Neural progenitor cell (in vitro differentiated cells): ENCODE data around the gene NTF3. TPM values are rescaled to one million over a fixed set of nuclear protein-coding genes. Genes with fewer than 3 reads are reported as not detected.

Source experiments
- DNase-seq: peaks from one replicate; pipeline ENCODE4 v3.0.0-alpha.2; 2016; ENCODE audit warnings: low spot score
- H2AFZ ChIP-seq: fragments of 200-600 bp; sonication (generic); replicated peaks from 2 replicates; pipeline ENCODE4 v1.6.1; 2016; ENCODE audit warnings: antibody characterized with exemption
- H3F3A ChIP-seq: fragments of 200-600 bp; sonication (generic); 2 replicates; pipeline ENCODE4 v1.6.1; 2016; ENCODE audit warnings: antibody characterized with exemption, low read depth
- H3K27ac ChIP-seq: fragments of 200-600 bp; sonication (generic); 2 replicates; pipeline ENCODE4 v1.5.1; 2016; ENCODE audit warnings: mild to moderate bottlenecking
- H3K27me3 ChIP-seq: fragments of 200-600 bp; sonication (generic); 2 replicates; pipeline ENCODE4 v1.6.1; 2016; ENCODE audit warnings: mild to moderate bottlenecking, moderate library complexity
- H3K36me3 ChIP-seq: fragments of 200-600 bp; sonication (generic); 2 replicates; pipeline ENCODE4 v1.5.1; 2016
- H3K4me1 ChIP-seq: fragments of 200-600 bp; sonication (generic); 2 replicates; pipeline ENCODE4 v1.6.1; 2016; ENCODE audit warnings: mixed run types
- H3K4me2 ChIP-seq: fragments of 200-600 bp; sonication (generic); 2 replicates; pipeline ENCODE4 v1.6.1; 2016
- H3K4me3 ChIP-seq: fragments of 200-600 bp; sonication (generic); 2 replicates; pipeline ENCODE4 v1.5.1; 2016
- H3K79me2 ChIP-seq: fragments of 200-600 bp; sonication (generic); 2 replicates; pipeline ENCODE4 v1.6.1; 2016; ENCODE audit warnings: low read depth
- H3K9ac ChIP-seq: fragments of 200-600 bp; sonication (generic); 2 replicates; pipeline ENCODE4 v1.6.1; 2016
- H3K9me3 ChIP-seq: fragments of 200-600 bp; sonication (generic); 2 replicates; pipeline ENCODE4 v1.5.1; 2016; ENCODE audit warnings: low read depth
- H4K20me1 ChIP-seq: fragments of 200-600 bp; sonication (generic); 2 replicates; pipeline ENCODE4 v1.6.1; 2016; ENCODE audit warnings: low read depth
- H3K27ac Mint-ChIP-seq: 3 replicates; pipeline ENCODE4 v1.8.0; 2021; ENCODE audit warnings: mixed read lengths
- H3K27me3 Mint-ChIP-seq: 2 replicates; pipeline ENCODE4 v1.8.0; 2022; ENCODE audit warnings: low read depth, mild to moderate bottlenecking, inconsistent platforms, moderate library complexity, mixed read lengths; ENCODE audit not compliant: insufficient read depth
- H3K36me3 Mint-ChIP-seq: 3 replicates; pipeline ENCODE4 v1.8.0; 2021; ENCODE audit warnings: mixed read lengths
- H3K4me1 Mint-ChIP-seq: 3 replicates; pipeline ENCODE4 v1.8.0; 2021; ENCODE audit warnings: mixed read lengths
- H3K4me3 Mint-ChIP-seq: 3 replicates; pipeline ENCODE4 v1.8.0; 2021; ENCODE audit warnings: mild to moderate bottlenecking, moderate library complexity, mixed read lengths
- H3K9me3 Mint-ChIP-seq: 3 replicates; pipeline ENCODE4 v1.8.0; 2020; ENCODE audit warnings: mixed read lengths
- EZH2 ChIP-seq: fragments of 200-600 bp; sonication (generic); IDR thresholded peaks from 2 replicates; pipeline ENCODE4 v1.6.1; 2017; ENCODE audit warnings: antibody characterized with exemption, mild to moderate bottlenecking, moderate library complexity
- EZH2phosphoT487 ChIP-seq: fragments of 200-600 bp; sonication (generic); IDR thresholded peaks from 2 replicates; pipeline ENCODE4 v1.6.1; 2017; ENCODE audit warnings: antibody characterized with exemption
- total RNA-seq: library from RNA; depleted of rRNA; stranded (reverse); fragments of >200 nt; gene quantifications from 2 replicates; pipeline ENCODE4 v1.2.3, GENCODE V29; 2015; ENCODE audit warnings: low replicate concordance
- TF ChIP-seq, protein P1 (sequence below): fragments of 200-600 bp; sonication (generic); IDR thresholded peaks from 2 replicates; pipeline ENCODE4 v1.5.1; 2017; ENCODE audit warnings: antibody characterized with exemption, mild to moderate bottlenecking

The NTF3 gene
- total RNA-seq, 1 donor from 2014 or later, result 6.7 TPM

DNA sequence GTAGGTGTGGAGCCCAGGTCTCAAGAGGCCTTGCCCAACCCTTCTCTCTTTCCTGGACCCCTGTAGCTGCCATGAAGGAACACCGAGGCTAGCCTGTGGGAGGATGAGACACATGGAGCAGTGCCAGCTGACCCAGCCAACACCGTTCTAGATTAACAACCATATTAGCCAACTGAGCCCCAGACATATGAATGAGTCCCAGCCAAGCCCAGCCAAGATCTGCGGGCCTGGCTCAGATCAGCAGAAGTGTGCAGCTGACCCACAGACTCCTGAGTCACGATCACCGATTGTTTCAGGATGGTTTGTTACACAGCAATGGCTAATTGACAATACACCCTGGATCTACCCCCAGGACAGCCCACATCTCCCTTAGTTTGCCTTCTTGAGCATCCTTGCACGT is 82.1 kb downstream of the NTF3 start:
- Histone ChIP-seq H3K27me3 (no peaks in the 10 kb centered on the region), H3F3A (no peaks in the 10 kb centered on the region), H3K36me3 (no peaks in the 10 kb centered on the region), H4K20me1 (no peaks in the 10 kb centered on the region), H3K9me3 (no peaks in the 10 kb centered on the region), H3K27ac (no peak overlapping the region), H3K9ac (no peak overlapping the region), H3K4me2 (no peak overlapping the region), H2AFZ (no peak overlapping the region), H3K4me3 (no peak overlapping the region), H3K4me1 (peaks cover 33% of the 10 kb centered on the region), H3K79me2 (no peaks in the 10 kb centered on the region)
- DNase-seq, result no peak
- Mint-ChIP-seq H3K4me3 (no peak overlapping the region), H3K27ac (no peak overlapping the region), H3K27me3 (peaks cover 7% of the 10 kb centered on the region), H3K4me1 (peaks cover 14% of the 10 kb centered on the region), H3K36me3 (no peaks in the 10 kb centered on the region), H3K9me3 (no peaks in the 10 kb centered on the region)
- TF ChIP-seq EZH2phosphoT487 (no peak), EZH2 (no peak)

DNA sequence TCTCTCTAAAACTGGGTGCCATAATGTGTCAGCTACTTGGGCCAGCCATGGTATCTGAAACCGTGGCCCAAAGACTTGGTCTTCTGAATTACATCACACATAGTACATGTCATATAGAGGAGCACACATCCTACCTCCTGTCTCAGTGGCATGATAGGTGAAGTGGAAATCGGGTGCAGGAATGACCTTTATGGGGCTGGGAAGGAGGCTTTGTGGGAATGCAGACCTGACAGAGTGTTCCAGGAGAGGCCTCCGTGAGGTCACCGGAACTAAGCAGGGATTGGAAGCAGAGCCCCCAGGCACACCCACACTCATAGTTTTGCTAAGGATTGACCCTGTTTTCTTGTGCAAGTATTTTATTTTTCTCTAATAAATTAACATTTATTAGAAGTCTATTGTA is 82.6 kb downstream of the NTF3 start:
- H3K4me2 ChIP-seq, result no peak overlapping the region

DNA sequence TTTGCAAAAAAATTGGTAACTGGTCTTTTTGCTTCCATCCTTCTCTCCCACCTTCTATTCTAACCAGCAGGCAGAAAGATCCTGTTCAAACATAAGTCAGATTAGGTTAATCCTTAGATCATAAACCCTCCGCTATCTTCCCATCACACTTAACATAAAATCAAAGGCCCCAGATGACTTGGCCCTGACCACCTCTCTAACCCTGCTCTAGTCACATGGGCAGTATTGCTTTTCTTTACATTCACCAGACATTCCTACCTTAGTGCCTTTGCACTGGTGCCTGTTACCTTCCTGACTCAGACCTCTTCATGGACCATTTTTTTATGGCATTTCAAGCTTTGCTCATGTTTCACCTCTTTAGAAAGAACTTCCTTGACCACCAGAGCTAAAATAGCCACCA is 83.5 kb downstream of the NTF3 start:
- H3K27ac ChIP-seq, result no peak overlapping the region
- TF ChIP-seq, protein P1, sequence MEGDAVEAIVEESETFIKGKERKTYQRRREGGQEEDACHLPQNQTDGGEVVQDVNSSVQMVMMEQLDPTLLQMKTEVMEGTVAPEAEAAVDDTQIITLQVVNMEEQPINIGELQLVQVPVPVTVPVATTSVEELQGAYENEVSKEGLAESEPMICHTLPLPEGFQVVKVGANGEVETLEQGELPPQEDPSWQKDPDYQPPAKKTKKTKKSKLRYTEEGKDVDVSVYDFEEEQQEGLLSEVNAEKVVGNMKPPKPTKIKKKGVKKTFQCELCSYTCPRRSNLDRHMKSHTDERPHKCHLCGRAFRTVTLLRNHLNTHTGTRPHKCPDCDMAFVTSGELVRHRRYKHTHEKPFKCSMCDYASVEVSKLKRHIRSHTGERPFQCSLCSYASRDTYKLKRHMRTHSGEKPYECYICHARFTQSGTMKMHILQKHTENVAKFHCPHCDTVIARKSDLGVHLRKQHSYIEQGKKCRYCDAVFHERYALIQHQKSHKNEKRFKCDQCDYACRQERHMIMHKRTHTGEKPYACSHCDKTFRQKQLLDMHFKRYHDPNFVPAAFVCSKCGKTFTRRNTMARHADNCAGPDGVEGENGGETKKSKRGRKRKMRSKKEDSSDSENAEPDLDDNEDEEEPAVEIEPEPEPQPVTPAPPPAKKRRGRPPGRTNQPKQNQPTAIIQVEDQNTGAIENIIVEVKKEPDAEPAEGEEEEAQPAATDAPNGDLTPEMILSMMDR, result no peak
- TF ChIP-seq EZH2phosphoT487, result no peak
- no peak for TF ChIP-seq EZH2
- Mint-ChIP-seq H3K27ac (no peak overlapping the region), H3K4me1 (peaks cover 16% of the 10 kb centered on the region), H3K4me3 (no peak overlapping the region), H3K36me3 (no peaks in the 10 kb centered on the region), H3K9me3 (no peaks in the 10 kb centered on the region), H3K27me3 (peaks cover 8% of the 10 kb centered on the region)
- H3K79me2 ChIP-seq, result no peaks in the 10 kb centered on the region
- H3K27me3 ChIP-seq, result no peaks in the 10 kb centered on the region
- no peak overlapping the region for H3K9ac ChIP-seq
- no peaks in the 10 kb centered on the region for H4K20me1 ChIP-seq
- DNase-seq, result no peak
- H3K36me3 ChIP-seq, result no peaks in the 10 kb centered on the region
- peaks cover 33% of the 10 kb centered on the region for H3K4me1 ChIP-seq
- H3K4me2 ChIP-seq, result no peak overlapping the region
- no peaks in the 10 kb centered on the region for H3K9me3 ChIP-seq
- H3F3A ChIP-seq, result no peaks in the 10 kb centered on the region
- H3K4me3 ChIP-seq, result no peak overlapping the region
- no peak overlapping the region for H2AFZ ChIP-seq

More for the DNA sequence above, 82.6 kb downstream of the NTF3 start:
- DNase-seq, result no peak
- Histone ChIP-seq H3K9me3 (no peaks in the 10 kb centered on the region), H3K27ac (no peak overlapping the region), H2AFZ (no peak overlapping the region), H3K36me3 (no peaks in the 10 kb centered on the region), H4K20me1 (no peaks in the 10 kb centered on the region), H3K9ac (no peak overlapping the region), H3K27me3 (no peaks in the 10 kb centered on the region), H3K4me3 (no peak overlapping the region), H3K4me1 (peaks cover 33% of the 10 kb centered on the region), H3K79me2 (no peaks in the 10 kb centered on the region), H3F3A (no peaks in the 10 kb centered on the region)
- peaks cover 15% of the 10 kb centered on the region for H3K4me1 Mint-ChIP-seq
- no peaks in the 10 kb centered on the region for H3K9me3 Mint-ChIP-seq
- H3K4me3 Mint-ChIP-seq, result no peak overlapping the region
- TF ChIP-seq EZH2 (no peak), EZH2phosphoT487 (no peak)
- TF ChIP-seq, protein P1, result no peak
- no peak overlapping the region for H3K27ac Mint-ChIP-seq
- peaks cover 7% of the 10 kb centered on the region for H3K27me3 Mint-ChIP-seq
- no peaks in the 10 kb centered on the region for H3K36me3 Mint-ChIP-seq

DNA sequence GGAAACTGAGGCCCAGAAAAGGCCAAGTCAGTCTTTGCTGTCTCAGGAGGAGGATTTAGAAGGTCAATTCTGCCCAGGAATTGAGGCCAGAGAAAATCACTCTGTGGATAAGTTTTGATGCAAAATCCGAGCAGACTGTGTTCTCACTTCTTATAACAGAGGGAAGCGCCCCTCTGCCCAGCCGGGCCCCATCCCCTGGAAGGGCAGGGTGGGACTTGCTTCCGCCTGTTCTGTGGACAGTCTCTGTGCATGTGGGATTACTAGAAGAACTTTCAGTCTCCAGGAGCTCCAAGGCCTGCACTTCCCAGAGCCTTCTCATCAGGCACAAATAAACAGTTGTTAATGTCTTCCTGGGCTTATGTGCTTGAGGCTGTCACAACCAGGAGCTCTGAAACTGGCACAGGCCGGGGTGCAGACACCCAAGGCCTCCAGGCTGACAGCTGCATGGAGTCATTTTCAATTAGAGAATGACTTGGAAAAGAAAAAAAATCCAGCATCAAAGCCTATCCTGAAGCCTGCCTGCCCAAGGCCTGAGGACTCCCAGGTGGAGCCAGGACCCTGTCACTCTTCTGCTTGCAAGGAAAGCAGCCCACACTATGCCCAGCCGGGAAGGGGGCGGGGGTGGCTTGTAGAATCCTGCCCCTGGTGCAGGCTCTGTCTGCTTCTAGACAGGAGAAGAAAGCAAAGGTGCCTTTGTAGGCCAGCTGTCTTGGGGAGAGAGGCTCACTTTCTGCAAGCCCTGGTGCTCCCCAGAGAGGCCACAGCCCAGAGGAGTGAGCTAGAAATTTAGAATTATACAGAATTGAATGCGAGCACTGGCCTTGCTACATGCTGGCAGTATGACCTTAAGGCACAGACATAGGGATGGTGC is 84.7 kb downstream of the NTF3 start:
- H3K4me1 Mint-ChIP-seq, result peaks cover 16% of the 10 kb centered on the region
- no peak for DNase-seq
- no peaks in the 10 kb centered on the region for H3K9me3 ChIP-seq
- H4K20me1 ChIP-seq, result no peaks in the 10 kb centered on the region
- peaks cover 33% of the 10 kb centered on the region for H3K4me1 ChIP-seq
- no peaks in the 10 kb centered on the region for H3K27me3 ChIP-seq
- H3K27ac Mint-ChIP-seq, result no peak overlapping the region
- no peaks in the 10 kb centered on the region for H3F3A ChIP-seq
- H3K36me3 ChIP-seq, result no peaks in the 10 kb centered on the region
- H3K27ac ChIP-seq, result no peak overlapping the region
- no peaks in the 10 kb centered on the region for H3K9me3 Mint-ChIP-seq
- H3K36me3 Mint-ChIP-seq, result no peaks in the 10 kb centered on the region
- H3K4me3 ChIP-seq, result no peak overlapping the region
- no peak overlapping the region for H3K4me3 Mint-ChIP-seq
- peak overlapping the region; percentile 6 for H3K4me2 ChIP-seq
- no peak overlapping the region for H3K9ac ChIP-seq
- no peak overlapping the region for H2AFZ ChIP-seq
- no peaks in the 10 kb centered on the region for H3K79me2 ChIP-seq
- TF ChIP-seq, protein P1, result no peak
- no peak for TF ChIP-seq EZH2phosphoT487
- no peak for TF ChIP-seq EZH2
- H3K27me3 Mint-ChIP-seq, result peaks cover 12% of the 10 kb centered on the region
